SW480 (cell line): ENCODE results near the gene ERFE.

Experiments
- DNase-seq: peaks from one replicate; pipeline ENCODE4 v3.0.0-alpha.2; 2016; ENCODE audit warnings: low spot score

ERFE gene

GRCh38 chr2:238126338-238126737, 32.4 kb upstream of the ERFE start:
- DNase-seq, result no peak

- DNase-seq, result no peak
Measured at GRCh38 chr2:238126775-238127164, 32.0 kb upstream of the ERFE start.

- DNase-seq, result no peak
Measured at GRCh38 chr2:238127165-238128060, 31.4 kb upstream of the ERFE start.

- no peak for DNase-seq
Measured at GRCh38 chr2:238128061-238128440, 30.7 kb upstream of the ERFE start.

GRCh38 chr2:238128534-238129001, 30.2 kb upstream of the ERFE start:
- DNase-seq, result no peak

GRCh38 chr2:238129166-238130010, 29.4 kb upstream of the ERFE start:
- DNase-seq, result no peak

GRCh38 chr2:238130111-238130695, 28.6 kb upstream of the ERFE start:
- no peak for DNase-seq

- DNase-seq, result no peak
Measured at GRCh38 chr2:238130696-238131628, 27.8 kb upstream of the ERFE start.

- no peak for DNase-seq
Measured at GRCh38 chr2:238131761-238132462, 26.9 kb upstream of the ERFE start.

- DNase-seq, result no peak
Measured at GRCh38 chr2:238132463-238133450, 26.0 kb upstream of the ERFE start.

- no peak for DNase-seq
Measured at GRCh38 chr2:238133499-238134392, 25.0 kb upstream of the ERFE start.

GRCh38 chr2:238134393-238134785, 24.4 kb upstream of the ERFE start:
- DNase-seq, result no peak

- no peak for DNase-seq
Measured at GRCh38 chr2:238135601-238136150, 23.1 kb upstream of the ERFE start.

- DNase-seq, result no peak
Measured at GRCh38 chr2:238136820-238137537, 21.8 kb upstream of the ERFE start.

GRCh38 chr2:238137885-238138284, 20.9 kb upstream of the ERFE start:
- DNase-seq, result no peak

- DNase-seq, result no peak
Measured at GRCh38 chr2:238138331-238139195, 20.2 kb upstream of the ERFE start, which contains the start of gene KLHL30. TSS of gene KLHL30 (plus strand) at chr2:238138668. CDS start at chr2:238140755, 2,087 bp downstream.
